ENCODE results near the gene PAQR9. TPM values are rescaled to one million over a fixed set of nuclear protein-coding genes. Genes with fewer than 3 reads are reported as not detected.

Gene PAQR9
- total and polyA plus RNA-seq, 2 experiments from 2014 or later, result 0.68 to 1.0 TPM

DNA sequence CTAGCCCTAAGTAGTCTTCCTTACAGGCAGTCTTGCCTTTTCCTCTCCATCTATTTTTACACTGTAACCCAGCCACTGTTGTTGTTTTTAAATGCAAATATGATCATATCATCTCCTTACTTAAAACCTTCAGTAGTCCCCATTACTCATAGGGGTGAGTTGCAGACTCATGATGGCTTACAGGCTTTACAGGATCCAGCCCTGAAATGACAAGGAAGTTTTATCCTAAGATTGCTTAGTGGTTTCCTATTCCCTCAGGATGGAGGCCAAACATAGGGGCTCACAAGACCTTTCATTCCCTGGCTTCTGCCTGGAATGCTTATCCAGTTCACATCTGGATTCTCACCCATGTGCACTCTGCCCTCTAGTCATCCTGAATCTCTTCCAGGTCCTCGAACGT is 46.9 kb downstream of the PAQR9 start:
- H3K9me3 ChIP-seq (ENCODE audit: low read depth), result no peaks in the 10 kb centered on the region
- H3K4me1 ChIP-seq (ENCODE audit: low read depth), result no peaks in the 10 kb centered on the region
- H3K36me3 ChIP-seq, result no peaks in the 10 kb centered on the region
- DNase-seq (ENCODE audit: low read depth in 1 of 2, low spot score in 1 of 2), result no peak
- no peak for TF ChIP-seq CTCF (IDR thresholded peaks at IDR 0.05; ENCODE audit: low read depth, low read length)
- no peak overlapping the region for H3K4me3 ChIP-seq
- no peak overlapping the region for H3K27ac ChIP-seq
- H3K27me3 ChIP-seq, result no peaks in the 10 kb centered on the region

DNA sequence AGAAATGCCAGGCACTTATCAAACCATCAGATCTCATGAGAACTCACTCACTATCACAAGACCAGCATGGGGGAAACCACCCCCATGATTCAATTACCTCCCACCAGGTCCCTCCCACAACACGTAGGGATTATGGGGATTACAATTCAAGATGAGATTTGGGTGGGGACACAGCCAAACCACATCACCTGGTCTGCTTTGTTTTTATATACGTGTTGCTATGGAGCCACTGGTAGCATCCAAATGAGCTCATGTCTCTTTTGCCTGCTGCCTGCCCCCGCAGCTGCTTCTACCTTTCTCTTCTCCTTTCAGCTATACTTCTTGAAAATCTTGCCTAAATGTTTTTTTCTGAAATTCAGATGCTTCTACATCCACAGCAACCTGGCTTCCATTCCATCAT is 47.8 kb downstream of the PAQR9 start:
- H3K9me3 ChIP-seq (ENCODE audit: low read depth), result no peaks in the 10 kb centered on the region
- H3K4me1 ChIP-seq (ENCODE audit: low read depth), result no peaks in the 10 kb centered on the region
- H3K27me3 ChIP-seq, result no peaks in the 10 kb centered on the region
- no peaks in the 10 kb centered on the region for H3K36me3 ChIP-seq
- no peak for DNase-seq (ENCODE audit: low read depth in 1 of 2, low spot score in 1 of 2)
- TF ChIP-seq CTCF (IDR thresholded peaks at IDR 0.05; ENCODE audit: low read depth, low read length), result no peak
- H3K4me3 ChIP-seq, result no peak overlapping the region
- H3K27ac ChIP-seq, result no peak overlapping the region

- Histone ChIP-seq H3K27ac (no peak overlapping the region), H3K4me1 (ENCODE audit: low read depth) (no peaks in the 10 kb centered on the region), H3K27me3 (peaks cover 3% of the 10 kb centered on the region), H3K36me3 (no peaks in the 10 kb centered on the region), H3K4me3 (no peak overlapping the region), H3K9me3 (ENCODE audit: low read depth) (no peaks in the 10 kb centered on the region)
- no peak for TF ChIP-seq CTCF (IDR thresholded peaks at IDR 0.05; ENCODE audit: low read depth, low read length)
- no peak for DNase-seq (ENCODE audit: low read depth in 1 of 2, low spot score in 1 of 2)
Observed at GRCh38 chr3:142914286-142914811, 49.1 kb downstream of the PAQR9 start.

- no peaks in the 10 kb centered on the region for H3K36me3 ChIP-seq
- DNase-seq (ENCODE audit: low read depth in 1 of 2, low spot score in 1 of 2), result no peak
- no peak for TF ChIP-seq CTCF (IDR thresholded peaks at IDR 0.05; ENCODE audit: low read depth, low read length)
Observed at GRCh38 chr3:142913432-142913831, 50.0 kb downstream of the PAQR9 start.

GRCh38 chr3:142912402-142913172 is 50.9 kb downstream of the PAQR9 start:
- H3K36me3 ChIP-seq, result no peaks in the 10 kb centered on the region

More at GRCh38 chr3:142913432-142913831, 50.0 kb downstream of the PAQR9 start:
- H3K9me3 ChIP-seq (ENCODE audit: low read depth), result no peaks in the 10 kb centered on the region
- no peak overlapping the region for H3K4me3 ChIP-seq
- no peak overlapping the region for H3K27ac ChIP-seq
- peaks cover 3% of the 10 kb centered on the region for H3K27me3 ChIP-seq
- no peaks in the 10 kb centered on the region for H3K4me1 ChIP-seq (ENCODE audit: low read depth)

More at GRCh38 chr3:142912402-142913172, 50.9 kb downstream of the PAQR9 start:
- Histone ChIP-seq H3K4me1 (ENCODE audit: low read depth) (no peaks in the 10 kb centered on the region), H3K27ac (no peak overlapping the region), H3K9me3 (ENCODE audit: low read depth) (no peaks in the 10 kb centered on the region), H3K27me3 (peaks cover 3% of the 10 kb centered on the region), H3K4me3 (no peak overlapping the region)
- DNase-seq (ENCODE audit: low read depth in 1 of 2, low spot score in 1 of 2), result no peak
- no peak for TF ChIP-seq CTCF (IDR thresholded peaks at IDR 0.05; ENCODE audit: low read depth, low read length)

Other genes starting within 250 kb of the PAQR9 start
- 40.3 and 64.9 TPM in 2 replicates for gene TRPC1, start 239.6 kb downstream of the PAQR9 start, total RNA-seq
- gene TRPC1, start 239.6 kb downstream of the PAQR9 start, polyA plus RNA-seq, result 17.9 and 37.3 TPM in 2 replicates
- 5.5 and 6.5 TPM in 2 replicates for gene PCOLCE2, start 74.6 kb downstream of the PAQR9 start, total RNA-seq
- 5.4 and 6.5 TPM in 2 replicates for gene PCOLCE2, start 74.6 kb downstream of the PAQR9 start, polyA plus RNA-seq
- 30.1 and 89.0 TPM in 2 replicates for gene U2SURP, start 37.9 kb upstream of the PAQR9 start, total RNA-seq
- gene U2SURP, start 37.9 kb upstream of the PAQR9 start, polyA plus RNA-seq, result 66.4 and 91.5 TPM in 2 replicates
- 12.0 and 23.2 TPM in 2 replicates for gene CHST2, start 156.1 kb upstream of the PAQR9 start, total RNA-seq
- 8.4 and 12.9 TPM in 2 replicates for gene CHST2, start 156.1 kb upstream of the PAQR9 start, polyA plus RNA-seq

All from cardiac muscle cell (in vitro differentiated cells and primary cell).